Large intestine (tissue), 3 donors: ENCODE measurements around the gene GC. TPM values are rescaled to one million over a fixed set of nuclear protein-coding genes. Genes with fewer than 3 reads are reported as not detected.
"Not testable (repeated sequence)": the region's sequence is repeated elsewhere in the genome, so short reads cannot be mapped to it uniquely, and the experiment has no call there.

Source experiments
- DNase-seq, 2 donors: peaks; one replicate each; pipeline versions ENCODE4 v3.0.0 to v3.0.0-alpha.2; 2013
- H3K27ac ChIP-seq: one replicate; pipeline ENCODE4 v1.5.1; 2013; ENCODE audit warnings: low read length
- H3K27me3 ChIP-seq: 2 replicates; pipeline ENCODE4 v1.6.1; 2013; ENCODE audit warnings: low read length; ENCODE audit not compliant: control insufficient read depth, insufficient read depth
- H3K36me3 ChIP-seq: 2 replicates; pipeline ENCODE4 v1.6.1; 2013; ENCODE audit warnings: low read length; ENCODE audit not compliant: control insufficient read depth, insufficient read depth
- H3K4me1 ChIP-seq: one replicate; pipeline ENCODE4 v1.6.1; 2013; ENCODE audit warnings: low read length; ENCODE audit not compliant: control insufficient read depth, insufficient read depth
- H3K4me3 ChIP-seq: one replicate; pipeline ENCODE4 v1.5.1; 2013; ENCODE audit warnings: low read length
- H3K9me3 ChIP-seq: one replicate; pipeline ENCODE4 v1.6.1; 2013; ENCODE audit warnings: mild to moderate bottlenecking, low read depth, low read length, moderate library complexity; ENCODE audit not compliant: control insufficient read depth
- WGBS: methylation state at CpG from one replicate; pipeline ENCODE4 v1.1.5; 2013; ENCODE audit warnings: low lambda C conversion rate; ENCODE audit not compliant: insufficient coverage; 5-methylcytosine and 5-hydroxymethylcytosine counted together
- polyA plus RNA-seq: library from polyadenylated mRNA; unstranded; fragments of 120-200 nt; gene quantifications from one replicate; pipeline ENCODE4 v1.2.1, GENCODE V29; 2013

GC gene
- polyA plus RNA-seq, 1 donor = 50.6 TPM

- Histone ChIP-seq H3K27ac (no peak overlapping the region), H3K9me3 (no peaks in the 10 kb centered on the region), H3K27me3 (no peaks in the 10 kb centered on the region), H3K36me3 (no peaks in the 10 kb centered on the region), H3K4me1 (peaks cover 5% of the 10 kb centered on the region), H3K4me3 (no peak overlapping the region)
- no CpG with 5 or more reads among the region's 7 CpGs for WGBS
- no peak for DNase-seq
Measured at GRCh38 chr4:71768123-71768522, 15.8 kb downstream of the GC start.

DNA sequence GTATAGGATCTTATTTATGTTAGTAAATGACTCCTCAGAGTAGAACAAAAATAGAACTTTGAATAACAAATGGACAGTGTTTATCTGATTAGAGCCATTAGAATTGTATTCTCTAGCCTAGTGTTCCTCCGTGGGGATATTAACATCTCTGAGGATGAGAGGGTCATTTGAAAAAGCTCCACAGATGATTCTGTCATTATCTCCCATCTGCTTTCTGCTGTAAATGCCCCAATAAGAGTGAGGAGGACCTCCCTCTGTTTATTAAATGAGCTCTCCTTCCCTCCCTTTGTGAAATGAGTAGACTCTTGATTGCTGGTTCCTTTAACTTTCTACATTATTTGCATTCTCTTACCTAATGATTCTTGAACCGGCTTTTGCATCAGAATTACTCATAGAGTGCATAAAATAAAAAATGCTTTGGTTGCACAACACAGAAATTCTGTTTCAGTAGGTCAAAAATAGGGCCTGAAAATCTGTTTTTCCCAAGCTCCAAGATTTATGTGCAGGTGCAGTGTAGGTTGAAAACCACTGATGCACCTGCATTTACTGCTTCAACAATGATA lies 18.0 kb downstream of the GC start:
- Histone ChIP-seq H3K36me3 (no peaks in the 10 kb centered on the region), H3K27ac (no peak overlapping the region), H3K4me3 (no peak overlapping the region), H3K4me1 (no peaks in the 10 kb centered on the region), H3K27me3 (no peaks in the 10 kb centered on the region), H3K9me3 (no peaks in the 10 kb centered on the region)
- no peak for DNase-seq
- WGBS = 71% methylated on average over 1 of the region's 2 CpGs

DNA sequence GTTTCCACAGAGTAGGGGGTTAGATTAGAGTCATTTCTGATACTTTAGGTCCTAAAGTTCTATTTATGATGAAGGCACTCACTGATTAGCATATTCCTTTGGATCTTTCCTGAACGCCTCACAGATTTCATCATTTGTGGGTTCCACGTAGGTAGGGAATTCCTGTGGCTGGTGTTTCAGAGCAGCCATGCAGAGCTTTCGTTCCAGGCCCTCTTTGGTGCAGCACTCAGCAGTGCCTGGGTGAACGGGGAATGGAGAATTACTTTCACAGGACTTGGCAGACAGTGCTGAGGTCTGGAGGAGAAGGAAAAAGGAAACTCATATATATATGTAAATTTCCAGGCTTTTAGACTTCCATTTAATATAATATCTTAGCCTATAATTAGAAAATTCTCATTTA lies 18.5 kb downstream of the GC start:
- 100% methylated on average over 1 of the region's 4 CpGs for WGBS
- Histone ChIP-seq H3K27me3 (no peaks in the 10 kb centered on the region), H3K4me3 (no peak overlapping the region), H3K9me3 (no peaks in the 10 kb centered on the region), H3K27ac (no peak overlapping the region), H3K4me1 (no peaks in the 10 kb centered on the region), H3K36me3 (no peaks in the 10 kb centered on the region)
- DNase-seq = no peak

- Histone ChIP-seq H3K27me3 (no peaks in the 10 kb centered on the region), H3K4me1 (no peaks in the 10 kb centered on the region), H3K9me3 (no peaks in the 10 kb centered on the region), H3K36me3 (no peaks in the 10 kb centered on the region), H3K27ac (no peak overlapping the region), H3K4me3 (no peak overlapping the region)
- no peak for DNase-seq
- 85% methylated on average over 4 of the region's 5 CpGs for WGBS
Measured at GRCh38 chr4:71752383-71753042, 31.4 kb downstream of the GC start.

DNA sequence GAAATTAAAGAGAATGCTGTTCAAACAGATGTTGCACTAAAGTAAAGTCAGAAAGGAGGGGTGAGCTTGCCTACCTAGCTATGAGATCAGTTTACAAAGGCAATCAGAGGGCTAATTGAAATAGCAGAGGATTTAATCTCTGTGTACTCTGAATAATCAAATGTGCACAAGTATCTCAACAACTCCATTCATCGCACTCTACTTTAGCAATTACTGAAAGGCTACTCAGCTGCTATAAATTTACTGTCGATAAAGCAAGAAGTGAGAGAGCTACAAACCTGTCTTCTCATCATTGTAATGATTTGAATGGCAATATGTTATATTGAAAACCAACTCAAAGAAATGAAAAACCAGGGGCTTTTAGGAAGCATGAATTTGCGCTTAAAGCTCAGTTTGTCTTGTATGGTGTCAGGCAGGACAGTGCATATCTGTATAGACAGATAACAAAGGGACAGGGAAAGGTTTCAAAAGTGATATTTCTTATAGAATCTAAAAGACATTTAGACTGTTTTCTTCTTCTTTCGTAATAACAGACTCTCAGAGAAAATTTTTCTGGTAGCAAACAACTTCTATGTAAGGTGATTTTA lies 34.8 kb downstream of the GC start:
- Histone ChIP-seq H3K36me3 (no peaks in the 10 kb centered on the region), H3K27me3 (no peaks in the 10 kb centered on the region), H3K4me3 (no peak overlapping the region), H3K9me3 (no peaks in the 10 kb centered on the region), H3K27ac (no peak overlapping the region), H3K4me1 (no peaks in the 10 kb centered on the region)
- WGBS = 83% methylated on average over 1 of the region's 4 CpGs
- DNase-seq = no peak

GRCh38 chr4:71746379-71746778 lies 37.5 kb downstream of the GC start:
- no peak for DNase-seq
- H3K4me1 ChIP-seq = no peaks in the 10 kb centered on the region
- no peaks in the 10 kb centered on the region for H3K27me3 ChIP-seq
- no peak overlapping the region for H3K4me3 ChIP-seq
- H3K9me3 ChIP-seq = no peaks in the 10 kb centered on the region
- H3K27ac ChIP-seq = no peak overlapping the region
- H3K36me3 ChIP-seq = no peaks in the 10 kb centered on the region
- no CpG with 5 or more reads among the region's 3 CpGs for WGBS

DNA sequence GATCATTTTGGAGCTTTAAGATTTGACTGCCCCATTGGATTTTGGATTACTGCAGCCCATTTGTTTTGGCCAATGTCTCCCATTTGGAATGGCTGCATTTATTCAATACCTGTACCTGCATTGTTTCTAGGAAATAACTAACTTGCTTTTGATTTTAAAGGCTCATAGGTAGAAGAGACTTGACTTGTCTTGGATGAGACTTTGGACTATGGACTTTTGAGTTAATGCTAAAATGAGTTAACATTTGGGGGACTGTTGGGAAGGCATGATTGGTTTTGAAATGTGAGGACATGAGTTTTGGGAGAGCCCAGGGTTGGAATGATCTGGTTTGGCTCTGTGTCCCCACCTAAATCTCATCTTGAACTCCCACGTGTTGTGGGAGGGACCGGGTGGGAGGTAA lies 45.1 kb downstream of the GC start:
- not testable (repeated sequence) for H3K4me1 ChIP-seq, H3K36me3 ChIP-seq, H3K9me3 ChIP-seq, H3K27ac ChIP-seq, H3K27me3 ChIP-seq, DNase-seq, H3K4me3 ChIP-seq
- WGBS = no CpG with 5 or more reads among the region's 2 CpGs

GRCh38 chr4:71732706-71733105 lies 51.2 kb downstream of the GC start:
- Histone ChIP-seq H3K36me3 (no peaks in the 10 kb centered on the region), H3K9me3 (no peaks in the 10 kb centered on the region), H3K27ac (no peak overlapping the region), H3K27me3 (no peaks in the 10 kb centered on the region), H3K4me3 (no peak overlapping the region), H3K4me1 (no peaks in the 10 kb centered on the region)
- DNase-seq = no peak
- WGBS = 57% methylated on average over 1 of the region's 2 CpGs

DNA sequence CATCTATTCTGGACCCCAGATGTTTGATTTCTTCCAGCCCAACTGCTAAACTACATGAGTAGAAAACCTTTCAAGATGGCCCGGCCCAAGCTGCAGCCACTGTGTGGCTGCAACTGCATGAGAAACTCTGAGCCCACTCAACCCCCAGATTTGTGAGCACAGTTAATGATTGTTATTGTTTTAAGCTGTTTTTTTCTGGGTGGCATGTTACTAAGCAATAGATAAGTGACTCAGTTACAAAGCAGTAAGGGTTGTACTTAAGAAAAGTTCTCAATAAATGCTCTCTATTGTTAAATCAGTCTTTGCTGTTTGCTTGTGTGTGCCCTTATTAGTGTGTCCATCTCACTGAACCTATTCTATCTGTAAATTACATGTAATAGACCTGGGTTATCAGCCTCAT lies 51.8 kb downstream of the GC start:
- WGBS = no CpG with 5 or more reads among the region's 1 CpG
- no peak for DNase-seq
- Histone ChIP-seq H3K9me3 (no peaks in the 10 kb centered on the region), H3K27ac (no peak overlapping the region), H3K4me1 (no peaks in the 10 kb centered on the region), H3K36me3 (no peaks in the 10 kb centered on the region), H3K27me3 (no peaks in the 10 kb centered on the region), H3K4me3 (no peak overlapping the region)

DNA sequence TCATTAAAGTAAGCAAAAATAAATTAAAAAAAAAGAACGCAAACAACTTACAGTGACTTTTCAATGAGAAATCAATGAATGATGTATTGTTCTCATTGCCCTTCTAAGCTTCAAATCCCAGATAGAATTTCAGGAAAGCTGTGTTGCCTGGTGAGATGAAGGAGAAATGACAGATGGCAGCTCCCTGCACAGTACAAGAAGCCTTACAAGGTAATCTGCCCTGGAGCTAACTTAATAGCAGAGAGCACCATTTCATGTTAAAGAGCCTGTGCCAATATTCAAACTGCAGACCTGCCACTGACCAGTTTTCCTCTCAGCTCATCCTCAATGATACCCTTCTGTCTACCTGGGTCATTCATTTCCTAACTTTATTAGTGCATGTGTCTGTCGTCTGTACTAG lies 54.0 kb downstream of the GC start:
- H3K36me3 ChIP-seq = no peaks in the 10 kb centered on the region
- no peaks in the 10 kb centered on the region for H3K27me3 ChIP-seq
- no peaks in the 10 kb centered on the region for H3K4me1 ChIP-seq
- no peaks in the 10 kb centered on the region for H3K9me3 ChIP-seq
- DNase-seq = no peak
- H3K4me3 ChIP-seq = no peak overlapping the region
- 63% methylated on average over 2 of the region's 2 CpGs for WGBS
- H3K27ac ChIP-seq = no peak overlapping the region
